Medulla oblongata (tissue), 1 donor: ENCODE data around the gene OR14C36.
"Not testable (repeated sequence)": the region's sequence is repeated elsewhere in the genome, so short reads cannot be mapped to it uniquely, and the experiment has no call there.

Source experiments
- DNase-seq: peaks from one replicate; pipeline ENCODE4 v3.0.0-alpha.2; 2015; ENCODE audit errors: extremely low spot score

OR14C36 gene, protein sequence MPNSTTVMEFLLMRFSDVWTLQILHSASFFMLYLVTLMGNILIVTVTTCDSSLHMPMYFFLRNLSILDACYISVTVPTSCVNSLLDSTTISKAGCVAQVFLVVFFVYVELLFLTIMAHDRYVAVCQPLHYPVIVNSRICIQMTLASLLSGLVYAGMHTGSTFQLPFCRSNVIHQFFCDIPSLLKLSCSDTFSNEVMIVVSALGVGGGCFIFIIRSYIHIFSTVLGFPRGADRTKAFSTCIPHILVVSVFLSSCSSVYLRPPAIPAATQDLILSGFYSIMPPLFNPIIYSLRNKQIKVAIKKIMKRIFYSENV

DNA sequence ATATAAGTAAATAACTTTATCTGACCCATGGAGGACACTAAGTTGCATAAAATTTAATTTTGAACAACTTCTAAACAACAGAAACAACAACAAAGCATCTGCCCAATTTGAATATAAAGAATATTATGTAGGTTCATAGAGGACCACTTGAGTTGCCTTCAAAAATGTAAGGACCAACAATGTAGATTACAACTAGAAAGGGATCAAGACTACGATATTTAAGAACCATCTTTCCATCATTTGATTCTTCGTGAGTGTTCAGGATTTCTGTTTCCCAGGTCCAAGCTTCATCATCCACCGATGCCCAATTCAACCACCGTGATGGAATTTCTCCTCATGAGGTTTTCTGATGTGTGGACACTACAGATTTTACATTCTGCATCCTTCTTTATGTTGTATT lies at the start of gene OR14C36:
OR14C36 (plus strand) TSS at position 301 of the 400 bp plus-strand sequence; CDS start at position 301, 0 bp downstream.
- DNase-seq: no peak

DNA sequence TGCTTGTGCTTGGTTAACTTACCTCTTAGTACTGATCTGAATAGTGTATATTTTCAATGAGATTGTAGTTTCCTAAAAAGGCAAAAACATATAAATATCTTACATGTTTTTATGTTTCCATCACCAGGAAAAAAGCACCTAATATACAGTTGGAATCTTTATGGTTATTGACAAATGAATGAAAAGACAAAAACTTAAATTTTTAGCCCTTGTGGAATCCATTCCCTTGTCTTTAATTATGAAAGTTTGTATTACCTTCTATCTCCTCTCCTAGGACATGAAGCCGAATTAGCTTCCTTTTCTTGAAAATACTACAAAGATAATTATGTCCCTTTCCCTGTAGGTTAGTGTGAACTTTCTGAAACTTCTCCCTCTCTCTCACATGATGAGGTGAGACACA lies 45.3 kb upstream of the OR14C36 start, which contains the start of gene OR2T12:
OR2T12 (minus strand) TSS at position 101 of the 400 bp plus-strand sequence. CDS start 7,846 bp downstream, outside the sequence.
- no peak for DNase-seq

DNA sequence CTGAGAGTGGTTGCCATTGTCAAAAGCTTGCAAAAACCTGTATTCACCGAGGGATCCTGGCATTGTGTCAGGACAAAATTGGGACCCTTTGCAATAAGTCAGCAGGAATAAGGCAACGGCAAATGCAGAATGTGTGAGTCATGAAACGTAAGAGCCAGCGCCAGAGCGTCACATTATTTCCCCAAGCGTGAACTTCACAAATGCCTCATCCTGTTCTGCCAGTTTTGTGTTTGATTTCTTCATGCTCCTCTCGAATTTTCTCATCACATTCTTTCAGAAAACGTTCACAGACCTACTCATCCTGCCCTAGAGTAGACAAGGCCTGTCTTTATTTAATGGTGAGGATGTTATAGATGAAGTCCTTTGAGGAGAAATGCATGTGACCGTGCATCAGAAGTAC lies 42.9 kb upstream of the OR14C36 start:
- not testable (repeated sequence) for DNase-seq

DNA sequence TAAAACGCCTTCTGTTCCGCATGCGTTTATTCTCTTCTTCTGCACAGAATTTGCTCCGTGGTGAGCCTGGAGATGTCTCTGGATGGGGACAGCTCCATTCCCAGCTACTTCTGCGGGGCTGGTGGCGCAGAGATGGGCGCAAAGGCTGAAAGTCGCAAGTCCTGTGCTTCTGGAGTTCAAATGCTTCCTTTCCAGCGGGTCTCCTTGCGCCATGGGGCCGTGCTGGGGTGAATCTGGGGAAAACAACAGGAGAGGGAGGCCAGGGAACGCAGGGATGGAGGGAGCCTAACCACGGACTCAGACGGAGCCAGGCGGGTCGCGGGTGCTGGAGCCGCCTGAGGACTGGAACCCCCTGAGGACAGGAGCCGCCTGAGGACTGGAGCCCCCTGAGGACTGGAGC lies 42.5 kb upstream of the OR14C36 start:
- DNase-seq: no peak

DNA sequence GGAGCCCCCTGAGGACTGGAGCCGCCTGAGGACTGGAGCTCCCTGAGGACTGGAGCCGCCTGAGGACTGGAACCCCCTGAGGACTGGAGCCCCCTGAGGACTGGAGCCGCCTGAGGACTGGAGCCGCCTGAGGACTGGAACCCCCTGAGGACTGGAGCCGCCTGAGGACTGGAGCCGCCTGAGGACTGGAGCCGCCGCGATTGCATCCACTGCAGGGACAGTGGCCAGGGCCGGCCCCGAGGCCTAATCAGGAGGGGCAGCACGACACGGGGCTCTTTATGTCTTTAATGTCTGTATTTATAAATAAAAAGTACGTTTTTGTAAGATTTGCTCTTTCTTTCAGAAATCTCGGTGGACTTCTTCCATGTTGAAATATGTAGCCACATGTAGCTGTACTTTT lies 41.8 kb upstream of the OR14C36 start:
- not testable (repeated sequence) for DNase-seq

DNA sequence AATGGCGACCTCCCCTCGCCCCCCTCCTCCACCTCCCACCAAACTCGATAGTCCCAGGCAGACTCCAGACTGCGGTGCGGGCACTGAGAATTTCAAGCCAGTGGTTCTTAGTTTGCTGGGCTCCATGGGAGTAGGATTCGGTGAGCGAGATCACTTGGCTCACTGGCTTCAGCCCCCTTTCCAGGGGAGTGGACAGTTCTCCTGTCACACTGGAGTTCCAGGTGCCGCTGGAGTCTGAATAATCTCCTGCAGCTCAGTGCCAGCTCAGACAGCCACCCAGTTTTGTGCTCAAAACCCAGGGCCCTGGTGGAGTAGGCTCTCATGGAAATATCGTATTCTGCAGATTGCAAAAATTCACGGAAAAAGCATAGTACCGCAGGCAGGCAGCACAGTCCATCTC lies 31.8 kb upstream of the OR14C36 start:
- DNase-seq: no peak

DNA sequence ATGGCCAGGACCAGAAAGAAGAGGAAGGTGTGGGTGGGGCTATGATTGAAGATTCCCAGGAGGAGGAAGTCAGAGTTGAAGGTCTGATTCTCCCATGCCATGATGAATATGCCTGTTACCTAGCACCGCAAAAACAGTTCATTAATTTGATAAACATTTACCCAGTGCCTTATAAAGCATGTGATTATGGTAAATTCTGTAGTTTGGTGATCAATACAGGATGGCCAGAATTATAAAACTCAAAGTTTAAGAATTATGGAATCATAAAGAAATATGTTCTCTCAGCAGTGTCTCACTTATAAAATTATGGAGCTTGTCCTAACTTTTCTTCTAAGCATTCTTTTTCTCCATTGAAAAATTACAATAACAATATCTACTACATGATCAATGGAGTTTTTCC lies 24.1 kb upstream of the OR14C36 start, which contains the start of gene OR2M7:
OR2M7 (minus strand) TSS at position 101 of the 400 bp plus-strand sequence; CDS start at position 101, 0 bp downstream.
- DNase-seq: no peak

DNA sequence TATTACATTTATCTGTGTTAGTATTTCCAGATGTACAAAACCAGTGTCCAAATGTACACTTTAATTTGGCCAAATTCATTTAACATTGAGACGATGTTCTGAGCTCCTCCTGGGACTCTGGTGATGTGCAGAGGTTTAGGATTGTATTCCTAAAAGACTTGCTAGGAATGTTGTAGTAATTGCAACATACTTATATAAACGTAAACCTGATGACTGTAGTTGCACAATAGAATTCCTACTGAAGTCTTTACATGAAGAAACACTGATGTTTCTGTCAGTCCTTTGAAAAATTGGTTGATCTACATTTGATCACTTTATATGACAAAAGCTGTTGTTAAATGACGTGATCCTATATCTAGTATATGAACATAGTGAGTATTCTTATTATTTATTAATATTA lies 5.1 kb upstream of the OR14C36 start:
- DNase-seq: no peak

DNA sequence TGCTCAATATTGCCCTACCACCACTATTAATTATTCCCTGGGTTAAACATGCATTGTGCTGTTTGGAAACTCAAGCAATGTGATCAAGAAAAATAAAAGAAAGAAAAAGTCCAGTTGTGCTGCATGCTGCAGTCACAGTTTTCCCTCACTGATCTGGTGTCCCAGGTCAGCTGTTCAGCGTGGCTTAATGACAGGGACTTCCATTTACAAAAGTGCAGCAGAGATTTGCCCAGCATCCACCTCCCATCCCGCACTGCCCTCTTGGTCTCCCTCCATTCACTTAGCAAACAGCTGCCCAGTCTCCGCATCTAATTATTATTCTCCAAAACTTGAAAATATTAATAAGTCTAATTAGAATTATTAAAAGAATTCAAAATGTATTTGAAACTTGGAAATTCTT lies 10.8 kb downstream of the OR14C36 start:
- peak; percentile 56 for DNase-seq

DNA sequence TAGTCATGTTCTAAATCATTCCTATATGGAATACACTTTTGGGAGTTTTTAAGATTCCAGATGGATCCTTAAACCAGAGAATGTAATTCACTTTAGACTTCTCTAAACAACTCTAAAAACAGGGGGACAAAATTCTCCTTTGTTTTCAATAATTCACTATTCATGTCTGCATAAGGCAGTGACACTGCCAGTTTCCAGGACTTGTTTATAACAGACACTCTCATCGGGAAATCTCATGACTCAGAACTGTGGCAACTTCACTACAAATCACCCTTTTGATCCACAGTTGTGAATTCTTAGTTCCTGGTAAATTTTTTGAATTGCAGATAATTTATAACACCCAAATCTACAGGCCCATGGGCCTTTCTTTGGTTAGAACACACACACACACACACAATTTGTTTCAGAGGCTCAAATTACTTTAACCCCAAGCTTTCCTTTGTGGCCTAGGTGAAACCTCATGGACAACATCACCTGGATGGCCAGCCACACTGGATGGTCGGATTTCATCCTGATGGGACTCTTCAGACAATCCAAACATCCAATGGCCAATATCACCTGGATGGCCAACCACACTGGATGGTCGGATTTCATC lies 12.6 kb downstream of the OR14C36 start, which contains the start of gene OR2T4:
OR2T4 (plus strand) TSS at position 545 of the 595 bp plus-strand sequence; CDS start at position 545, 0 bp downstream.
- DNase-seq: peak; percentile 78

DNA sequence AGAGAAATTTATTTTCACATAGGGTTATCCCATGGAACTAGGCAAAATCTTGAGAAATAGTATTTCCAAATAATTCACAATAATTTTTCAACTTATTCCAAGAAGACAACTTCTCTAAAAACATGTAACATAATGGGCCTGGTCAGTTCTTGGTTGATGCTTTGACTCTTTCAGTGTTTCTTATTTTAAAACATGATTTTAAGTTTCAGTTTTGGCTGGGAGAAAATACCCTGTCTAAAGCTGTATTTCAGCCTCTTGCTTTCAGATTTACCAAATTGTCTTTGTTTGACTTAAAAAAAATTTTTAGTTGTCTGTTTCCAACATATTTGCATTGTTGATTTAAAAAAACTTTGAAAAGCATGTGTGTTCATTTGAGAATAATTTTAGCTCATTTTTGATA lies 18.0 kb downstream of the OR14C36 start:
- DNase-seq: no peak

DNA sequence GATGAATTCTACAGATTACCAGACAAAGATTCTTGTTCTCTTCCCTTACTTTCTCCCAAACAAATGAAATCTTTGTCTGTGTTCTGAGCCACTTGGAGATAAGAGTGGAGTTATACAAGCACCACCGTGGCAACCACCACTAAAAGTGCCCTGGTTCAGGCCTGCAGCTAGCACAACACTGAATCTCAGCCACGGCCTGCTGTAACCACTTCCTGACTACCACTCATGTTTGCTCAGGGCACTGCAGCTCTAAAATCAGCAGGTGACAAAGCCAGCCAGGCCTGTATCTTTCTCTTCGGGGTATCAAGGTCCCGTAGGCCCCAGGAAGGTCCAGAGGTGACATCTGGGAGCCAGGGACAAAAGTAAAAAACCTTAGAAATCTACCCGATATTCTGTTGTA lies 23.8 kb downstream of the OR14C36 start:
- no peak for DNase-seq

DNA sequence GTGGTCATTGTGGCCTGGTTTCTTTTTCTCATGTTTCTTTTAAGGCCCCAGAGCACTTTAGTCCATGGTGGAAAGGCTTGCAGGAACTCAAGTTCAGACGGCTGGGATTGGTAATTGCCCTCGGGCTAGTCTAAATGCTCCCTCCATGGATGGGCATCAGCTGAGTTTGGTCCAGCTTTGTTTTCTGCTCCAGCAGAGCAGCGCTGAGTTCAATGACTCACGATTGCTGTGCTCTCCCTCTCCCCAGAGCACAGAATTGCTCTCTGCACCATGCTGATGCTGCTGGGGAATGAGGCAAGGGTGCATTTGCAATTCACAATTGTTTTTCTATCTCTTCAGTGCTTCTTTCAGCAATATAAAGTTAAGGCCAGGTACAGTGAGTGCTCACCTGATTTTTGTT lies 25.2 kb downstream of the OR14C36 start:
- DNase-seq: no peak

DNA sequence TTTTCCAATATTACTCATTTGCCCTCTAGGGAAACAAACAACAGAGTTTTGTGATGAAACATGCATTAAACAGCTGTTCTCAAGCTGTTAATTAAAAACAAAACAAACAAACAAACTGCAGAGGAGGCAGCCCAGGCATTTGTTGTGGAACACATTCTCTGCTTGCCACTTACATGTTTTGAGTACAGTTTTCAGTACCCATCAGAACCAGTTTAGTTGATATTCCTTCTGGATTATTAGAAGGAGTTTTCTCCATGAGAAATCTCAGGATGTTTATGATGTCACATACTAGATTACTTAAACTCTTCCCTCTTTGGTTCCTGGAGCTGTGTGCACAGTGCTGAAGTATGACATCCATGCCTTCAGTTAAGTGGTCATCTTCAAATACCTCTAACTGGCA lies 26.9 kb downstream of the OR14C36 start, which contains the start of gene OR2T6:
OR2T6 (plus strand) TSS at position 301 of the 400 bp plus-strand sequence. CDS start 11,863 bp downstream, outside the sequence.
- no peak for DNase-seq

DNA sequence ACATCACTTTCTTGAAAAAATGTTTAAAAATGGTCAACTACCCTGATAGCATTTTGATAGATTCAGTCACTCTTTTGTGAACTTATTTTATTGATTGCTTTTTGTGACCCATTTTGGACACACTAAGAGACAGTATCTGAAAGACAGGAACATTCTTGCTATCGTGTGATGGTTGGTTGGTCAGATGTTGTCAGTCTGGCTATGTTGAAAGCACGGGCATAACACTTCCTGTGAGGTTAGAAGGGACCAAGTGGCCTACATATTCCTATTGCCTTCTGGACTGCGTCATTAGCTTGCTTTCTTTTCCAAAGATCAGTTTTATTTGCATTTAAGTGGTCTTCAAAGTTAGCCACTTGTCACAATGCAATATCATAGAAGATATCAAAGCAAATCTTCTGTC lies 28.3 kb downstream of the OR14C36 start:
- DNase-seq: no peak

DNA sequence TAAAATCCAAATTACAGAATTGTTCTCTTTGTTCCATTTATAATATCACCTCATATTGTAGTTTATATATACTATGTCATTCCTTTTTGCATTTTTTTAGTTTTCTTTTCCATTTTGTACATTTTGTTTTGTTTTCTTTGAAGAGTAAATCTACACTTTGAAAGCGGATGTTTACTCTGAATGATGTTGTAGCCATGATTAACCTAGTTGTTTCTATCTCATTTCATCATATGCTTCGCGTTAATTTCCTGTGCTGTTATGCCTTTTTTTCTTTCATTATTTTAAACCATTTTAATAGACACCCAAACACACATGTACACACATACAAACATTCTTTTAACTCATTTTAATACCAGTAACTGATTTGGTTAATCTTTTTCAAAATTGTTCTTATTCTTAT lies 32.3 kb downstream of the OR14C36 start:
- DNase-seq: no peak

DNA sequence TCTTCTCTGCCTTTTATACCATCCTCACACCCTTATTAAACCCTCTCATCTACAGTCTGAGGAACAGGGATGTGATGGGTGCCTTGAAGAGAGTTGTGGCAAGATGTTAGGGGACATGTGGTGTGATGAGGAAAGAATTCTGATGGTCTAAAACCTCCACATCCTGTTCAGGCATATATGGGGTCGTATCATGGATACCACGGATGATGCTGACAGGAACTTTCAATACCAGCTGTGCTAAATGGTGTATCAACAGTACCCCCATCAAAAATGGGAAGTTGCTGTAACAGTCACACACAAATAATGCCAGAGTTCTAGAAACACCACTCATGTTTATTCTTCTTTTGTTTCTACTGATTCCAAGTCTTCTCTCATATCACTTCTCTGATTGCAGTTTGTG lies 39.9 kb downstream of the OR14C36 start:
- DNase-seq: no peak

DNA sequence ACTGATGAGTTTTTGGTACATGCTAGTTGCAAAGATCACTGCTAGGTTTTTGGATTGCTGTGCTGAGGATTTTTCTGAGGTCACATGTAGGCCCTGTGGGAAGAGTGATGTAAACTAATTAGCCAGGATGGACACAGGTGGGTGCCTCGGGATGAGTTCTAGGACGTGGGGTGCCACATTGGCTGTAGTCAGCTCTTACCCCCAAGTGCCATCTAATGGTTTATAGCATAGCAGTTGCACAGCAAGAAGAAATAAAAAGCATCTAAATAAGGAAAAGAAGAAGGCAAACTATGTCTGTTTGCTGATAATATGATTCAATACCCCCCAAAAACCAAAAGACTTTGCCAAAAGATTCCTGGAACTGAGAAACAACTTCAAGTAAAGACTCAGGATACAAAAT lies 44.5 kb downstream of the OR14C36 start:
- peak; percentile 12 for DNase-seq
